AG09319 (cell line): ENCODE data around the gene POLR3H.
A peak's percentile ranks its signal among the peaks of the same experiment; 100 is the strongest.
"Not testable (repeated sequence)": the region's sequence is repeated elsewhere in the genome, so short reads cannot be mapped to it uniquely, and the experiment has no call there.

Experiments used
- DNase-seq: peaks from one replicate; pipeline ENCODE4 v3.0.0-alpha.2; 2010; ENCODE audit warnings: low read depth; ENCODE audit errors: extremely low read depth
- CTCF ChIP-seq: IDR thresholded peaks from 2 replicates; pipeline ENCODE4 v1.5.1; 2011; ENCODE audit warnings: low read depth, mild to moderate bottlenecking, inconsistent platforms, low read length, moderate library complexity

The POLR3H gene

GRCh38 chr22:41573677-41574076 is 29.4 kb upstream of the POLR3H start:
- TF ChIP-seq CTCF, result no peak
- no peak for DNase-seq

GRCh38 chr22:41572305-41572704 is 28.0 kb upstream of the POLR3H start:
- not testable (repeated sequence) for DNase-seq

GRCh38 chr22:41571786-41572185 is 27.5 kb upstream of the POLR3H start:
- no peak for TF ChIP-seq CTCF
- DNase-seq, result no peak

GRCh38 chr22:41570221-41570620 is 26.0 kb upstream of the POLR3H start:
- DNase-seq, result no peak
- no peak for TF ChIP-seq CTCF

GRCh38 chr22:41568811-41569210 is 24.5 kb upstream of the POLR3H start:
- DNase-seq, result no peak
- TF ChIP-seq CTCF, result no peak

- TF ChIP-seq CTCF, result no peak
- no peak for DNase-seq
Observed at GRCh38 chr22:41567512-41567768, 23.2 kb upstream of the POLR3H start.

- DNase-seq, result peak; percentile 39
- no peak for TF ChIP-seq CTCF
Observed at GRCh38 chr22:41565403-41566054, 21.3 kb upstream of the POLR3H start.

- DNase-seq, result no peak
- TF ChIP-seq CTCF, result no peak
Observed at GRCh38 chr22:41564563-41564962, 20.3 kb upstream of the POLR3H start.
